ENCODE results near the gene RNF113B. TPM values are rescaled to one million over a fixed set of nuclear protein-coding genes. Genes with fewer than 3 reads are reported as not detected.
A peak's percentile ranks its signal among the peaks of the same experiment; 100 is the strongest.

The RNF113B gene
- total RNA-seq, 1 experiment from 2014 or later: not detected

- Mint-ChIP-seq H3K9me3 (ENCODE audit: unreplicated experiment) (peaks cover 43% of the 10 kb centered on the region), H3K27ac (ENCODE audit: unreplicated experiment) (no peak overlapping the region), H3K36me3 (ENCODE audit: insufficient read depth, unreplicated experiment) (peaks cover 46% of the 10 kb centered on the region), H3K27me3 (ENCODE audit: insufficient read depth, unreplicated experiment) (no peaks in the 10 kb centered on the region), H3K4me3 (ENCODE audit: unreplicated experiment) (no peak overlapping the region), H3K4me1 (ENCODE audit: low read depth, unreplicated experiment) (peaks cover 18% of the 10 kb centered on the region)
- no TSS peak for BruUV-seq (replicated peaks)
- DNase-seq: no peak
- no peaks in the 10 kb centered on the region for H3K27me3 ChIP-seq (replicated peaks; ENCODE audit: control insufficient read depth, insufficient read depth, low read length)
- H3K4me1 ChIP-seq: no peaks in the 10 kb centered on the region; the same call in 1 of the 2 replicates
- ChIA-PET POLR2A (no interaction called here), CTCF (no interaction called here)
- TF ChIP-seq CTCF (IDR thresholded peaks at IDR 0.05; ENCODE audit: insufficient read depth in 1 of 2, low read depth in 1 of 2, low read length in 1 of 2, severe bottlenecking in 1 of 2, unreplicated experiment in 1 of 2): no peak
- H3K4me3 ChIP-seq (ENCODE audit: low read depth, low read length): no peak overlapping the region
- intact Hi-C loops (cut with micrococcal nuclease; ENCODE audit: unreplicated experiment): no loop called here
- no peaks in the 10 kb centered on the region; the same call in 1 of the 2 replicates for H3K36me3 ChIP-seq (ENCODE audit: control insufficient read depth, insufficient read depth, low read length)
- peaks cover 14% of the 10 kb centered on the region; the same call in 1 of the 2 replicates for H3K9me3 ChIP-seq
Measured at GRCh38 chr13:98208606-98209005, 31.5 kb upstream of the RNF113B start.

- Histone ChIP-seq H3K9me3 (peaks cover 14% of the 10 kb centered on the region; the same call in 1 of the 2 replicates), H3K27me3 (replicated peaks; ENCODE audit: control insufficient read depth, insufficient read depth, low read length) (no peaks in the 10 kb centered on the region), H3K4me1 (no peaks in the 10 kb centered on the region; the same call in 1 of the 2 replicates), H3K4me3 (ENCODE audit: low read depth, low read length) (no peak overlapping the region), H3K36me3 (ENCODE audit: control insufficient read depth, insufficient read depth, low read length) (no peaks in the 10 kb centered on the region; the same call in 1 of the 2 replicates)
- Mint-ChIP-seq H3K36me3 (ENCODE audit: insufficient read depth, unreplicated experiment) (peaks cover 38% of the 10 kb centered on the region), H3K9me3 (ENCODE audit: unreplicated experiment) (peaks cover 43% of the 10 kb centered on the region), H3K27ac (ENCODE audit: unreplicated experiment) (peak overlapping the region; percentile 26), H3K4me1 (ENCODE audit: low read depth, unreplicated experiment) (peaks cover 20% of the 10 kb centered on the region), H3K4me3 (ENCODE audit: unreplicated experiment) (no peak overlapping the region), H3K27me3 (ENCODE audit: insufficient read depth, unreplicated experiment) (no peaks in the 10 kb centered on the region)
- BruUV-seq (replicated peaks): no TSS peak
- DNase-seq: no peak
- ChIA-PET CTCF (no interaction called here), POLR2A (no interaction called here)
- intact Hi-C loops (cut with micrococcal nuclease; ENCODE audit: unreplicated experiment): no loop called here
- TF ChIP-seq CTCF (IDR thresholded peaks at IDR 0.05; ENCODE audit: insufficient read depth in 1 of 2, low read depth in 1 of 2, low read length in 1 of 2, severe bottlenecking in 1 of 2, unreplicated experiment in 1 of 2): no peak
Measured at GRCh38 chr13:98207416-98207815, 30.3 kb upstream of the RNF113B start.

GRCh38 chr13:98206946-98207345 is 29.9 kb upstream of the RNF113B start:
- Mint-ChIP-seq H3K27me3 (ENCODE audit: insufficient read depth, unreplicated experiment) (no peaks in the 10 kb centered on the region), H3K4me1 (ENCODE audit: low read depth, unreplicated experiment) (peaks cover 24% of the 10 kb centered on the region), H3K27ac (ENCODE audit: unreplicated experiment) (peak overlapping the region; percentile 26), H3K36me3 (ENCODE audit: insufficient read depth, unreplicated experiment) (peaks cover 37% of the 10 kb centered on the region), H3K9me3 (ENCODE audit: unreplicated experiment) (peaks cover 43% of the 10 kb centered on the region), H3K4me3 (ENCODE audit: unreplicated experiment) (no peak overlapping the region)
- Histone ChIP-seq H3K4me3 (ENCODE audit: low read depth, low read length) (no peak overlapping the region), H3K36me3 (ENCODE audit: control insufficient read depth, insufficient read depth, low read length) (no peaks in the 10 kb centered on the region; the same call in 1 of the 2 replicates), H3K4me1 (peaks cover 4% of the 10 kb centered on the region), H3K27me3 (replicated peaks; ENCODE audit: control insufficient read depth, insufficient read depth, low read length) (no peaks in the 10 kb centered on the region), H3K9me3 (peaks cover 14% of the 10 kb centered on the region; the same call in 1 of the 2 replicates)
- ChIA-PET POLR2A (no interaction called here), CTCF (no interaction called here)
- no peak for TF ChIP-seq CTCF (IDR thresholded peaks at IDR 0.05; ENCODE audit: insufficient read depth in 1 of 2, low read depth in 1 of 2, low read length in 1 of 2, severe bottlenecking in 1 of 2, unreplicated experiment in 1 of 2)
- no peak for DNase-seq
- BruUV-seq (replicated peaks): no TSS peak
- intact Hi-C loops (cut with micrococcal nuclease; ENCODE audit: unreplicated experiment): no loop called here
